Erythroblast (primary cell): ENCODE results near the gene TMEM161A.

Experiments used
- GATA1 ChIP-seq: IDR thresholded peaks from 2 replicates; pipeline ENCODE4 v1.6.1; 2011; ENCODE audit warnings: low read depth, mild to moderate bottlenecking, control low read depth, low read length, moderate library complexity
- POLR2A ChIP-seq: IDR thresholded peaks from 2 replicates; pipeline ENCODE4 v1.6.1; 2011; ENCODE audit warnings: mild to moderate bottlenecking, low read length

DNA sequence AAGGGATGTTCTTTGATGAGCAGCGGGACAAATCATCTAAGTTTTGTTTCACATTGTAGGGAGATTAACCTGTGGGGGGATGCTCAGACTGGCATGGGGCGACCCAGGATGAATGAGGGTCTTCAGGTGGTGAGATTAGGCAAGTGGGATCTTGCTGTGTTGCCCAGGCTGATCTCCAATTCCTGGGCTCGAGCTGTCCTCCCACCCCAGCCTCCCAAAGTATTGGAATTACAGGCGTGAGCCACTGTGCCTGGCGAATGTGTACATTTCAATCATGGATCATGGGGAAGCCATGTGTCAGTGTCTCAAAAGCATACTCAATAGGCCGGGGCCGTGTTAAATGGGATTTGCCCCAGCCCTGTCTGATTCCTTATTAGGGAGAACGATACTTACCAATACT lies 66.4 kb downstream of the TMEM161A start:
- TF ChIP-seq POLR2A (no peak), GATA1 (no peak)
